Measurements from ENCODE around the gene B3GAT1.

Gene B3GAT1

DNA sequence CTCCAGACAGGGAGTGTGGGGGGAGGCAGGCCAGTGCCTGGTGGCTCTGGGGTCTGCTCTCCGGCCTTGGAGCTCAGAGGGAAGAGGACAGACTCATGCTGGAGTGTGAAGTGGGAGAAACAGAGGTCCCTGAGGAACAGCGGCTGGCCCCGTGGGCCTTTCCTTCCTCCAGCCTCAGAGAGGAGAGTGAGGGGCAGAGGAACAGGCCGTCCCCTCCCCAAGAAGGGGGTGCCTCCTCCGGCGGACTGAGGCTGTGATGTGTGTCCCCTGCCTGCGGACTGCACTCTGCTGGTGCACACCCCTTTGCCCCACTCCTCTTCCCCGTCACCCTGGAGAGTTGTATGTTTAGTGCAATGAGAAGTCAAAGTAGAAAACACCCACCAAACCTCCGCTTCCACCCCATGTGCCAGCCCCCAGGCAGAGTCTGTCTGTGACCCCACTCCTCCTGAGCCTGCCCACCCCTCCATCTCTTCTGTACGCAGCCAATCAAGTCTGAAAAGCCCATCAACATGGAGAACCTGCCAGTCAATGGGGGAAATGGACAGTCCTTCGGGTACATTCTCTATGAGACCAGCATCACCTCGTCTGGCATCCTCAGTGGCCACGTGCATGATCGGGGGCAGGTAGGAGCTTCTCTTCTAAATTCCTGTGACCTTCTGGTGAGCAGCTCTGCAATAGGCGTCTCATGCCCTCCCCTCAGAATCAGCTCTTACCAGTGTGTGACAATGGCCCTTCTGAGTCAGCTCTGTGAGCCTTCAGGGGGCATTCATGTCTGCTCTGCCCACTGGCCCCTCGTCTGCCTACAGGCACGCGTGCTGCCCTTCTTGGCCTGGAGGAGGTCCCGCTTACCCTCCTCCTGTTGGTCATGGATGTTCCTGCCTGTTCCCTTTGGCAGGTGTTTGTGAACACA, 41.3 kb downstream of the B3GAT1 start:
- DNase-seq = no peak

GRCh38 chr11:134369656-134370525, 42.2 kb downstream of the B3GAT1 start:
- no peak for DNase-seq

GRCh38 chr11:134367781-134368180, 44.3 kb downstream of the B3GAT1 start:
- peak in 1 of 2 experiments; percentile 15 for DNase-seq

DNA sequence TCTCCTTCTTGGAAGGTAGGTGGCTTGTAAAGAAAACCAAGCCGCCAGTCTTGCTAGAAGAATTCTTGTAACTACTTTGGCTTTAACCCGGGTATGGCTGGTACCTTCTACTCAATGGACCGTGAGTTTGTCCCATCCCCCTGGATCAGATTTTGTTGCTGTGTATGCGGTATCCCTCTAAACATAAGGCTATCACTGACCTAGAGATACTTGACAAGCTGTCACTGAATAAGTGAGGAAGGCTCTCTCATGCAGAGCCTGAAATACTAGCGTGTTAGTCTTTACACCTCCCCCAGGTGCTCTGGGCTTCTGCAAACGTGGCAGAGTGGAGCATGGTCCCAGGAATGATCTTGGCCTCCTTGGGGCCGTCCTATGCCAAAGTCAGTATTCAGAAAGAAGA, 45.8 kb downstream of the B3GAT1 start:
- DNase-seq = no peak

DNA sequence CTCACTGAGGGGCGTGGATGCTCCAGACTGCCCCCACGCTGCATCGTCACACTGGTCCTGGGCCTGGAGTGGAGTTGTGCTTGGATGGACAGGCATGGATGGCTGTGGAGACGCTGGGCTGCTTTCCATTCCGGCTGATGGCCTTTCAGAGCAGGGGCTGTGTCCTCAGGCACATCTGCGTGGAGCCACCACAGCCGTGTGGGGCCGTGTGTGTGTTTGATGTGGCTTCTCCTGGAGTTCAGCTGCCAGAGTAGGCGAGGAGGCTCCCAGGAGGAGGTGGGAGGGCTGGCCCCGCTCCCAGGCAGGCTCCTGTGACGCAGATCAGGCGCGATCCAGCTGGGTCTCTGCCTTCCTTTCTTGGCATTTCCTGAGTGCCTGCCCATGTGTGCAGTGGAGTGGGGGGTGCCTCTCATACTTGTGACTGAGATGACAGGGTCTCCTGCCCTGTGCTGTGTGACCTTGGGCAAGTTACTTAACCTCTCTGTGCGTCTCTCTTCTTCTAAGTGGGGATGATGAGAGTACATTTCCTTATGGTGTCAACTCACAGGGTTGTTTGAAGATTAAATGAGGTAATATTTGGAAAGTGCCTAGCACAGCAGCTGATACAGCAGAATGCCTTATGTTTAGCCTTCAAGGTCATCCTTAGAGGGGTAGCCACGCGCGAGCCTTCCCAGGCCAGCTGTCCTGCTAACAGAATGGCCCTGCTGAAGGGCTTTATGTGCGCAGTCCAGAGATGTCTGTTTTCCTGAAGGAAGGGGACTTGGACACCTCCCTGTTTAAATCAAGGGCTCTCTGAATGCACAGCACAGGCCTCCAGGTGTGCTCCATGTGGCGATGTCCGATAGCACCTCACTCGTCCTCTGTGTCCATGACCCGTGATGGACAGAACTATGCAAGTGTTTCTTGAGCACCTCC, 46.8 kb downstream of the B3GAT1 start:
- DNase-seq = no peak

GRCh38 chr11:134364261-134364660, 47.8 kb downstream of the B3GAT1 start:
- no peak for DNase-seq

- no peak for DNase-seq
Measured at GRCh38 chr11:134363592-134363991, 48.5 kb downstream of the B3GAT1 start.

DNA sequence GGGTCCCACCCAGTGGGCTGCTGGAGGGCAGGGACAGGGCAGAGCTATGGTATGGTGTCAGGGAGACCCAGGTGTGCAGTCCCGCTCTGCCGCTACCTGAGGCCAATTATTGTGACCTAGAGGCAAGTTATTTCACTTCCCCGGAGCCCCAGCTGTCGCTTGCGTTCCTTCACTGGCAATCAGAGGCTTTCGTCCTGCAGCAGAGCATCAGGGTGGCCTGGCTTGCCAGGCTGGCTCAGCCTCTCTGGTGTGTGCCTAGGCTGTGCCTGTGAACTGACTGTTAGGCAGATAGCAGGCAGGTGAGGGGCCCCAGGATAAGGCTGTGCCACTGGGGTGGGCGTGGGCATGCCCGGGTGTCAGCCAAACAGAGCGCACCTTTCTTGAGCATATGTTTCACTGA, 48.9 kb downstream of the B3GAT1 start:
- no peak for DNase-seq

GRCh38 chr11:134362192-134362901, 49.7 kb downstream of the B3GAT1 start:
- DNase-seq = no peak

- DNase-seq = no peak
Measured at GRCh38 chr11:134361661-134362060, 50.4 kb downstream of the B3GAT1 start.

DNA sequence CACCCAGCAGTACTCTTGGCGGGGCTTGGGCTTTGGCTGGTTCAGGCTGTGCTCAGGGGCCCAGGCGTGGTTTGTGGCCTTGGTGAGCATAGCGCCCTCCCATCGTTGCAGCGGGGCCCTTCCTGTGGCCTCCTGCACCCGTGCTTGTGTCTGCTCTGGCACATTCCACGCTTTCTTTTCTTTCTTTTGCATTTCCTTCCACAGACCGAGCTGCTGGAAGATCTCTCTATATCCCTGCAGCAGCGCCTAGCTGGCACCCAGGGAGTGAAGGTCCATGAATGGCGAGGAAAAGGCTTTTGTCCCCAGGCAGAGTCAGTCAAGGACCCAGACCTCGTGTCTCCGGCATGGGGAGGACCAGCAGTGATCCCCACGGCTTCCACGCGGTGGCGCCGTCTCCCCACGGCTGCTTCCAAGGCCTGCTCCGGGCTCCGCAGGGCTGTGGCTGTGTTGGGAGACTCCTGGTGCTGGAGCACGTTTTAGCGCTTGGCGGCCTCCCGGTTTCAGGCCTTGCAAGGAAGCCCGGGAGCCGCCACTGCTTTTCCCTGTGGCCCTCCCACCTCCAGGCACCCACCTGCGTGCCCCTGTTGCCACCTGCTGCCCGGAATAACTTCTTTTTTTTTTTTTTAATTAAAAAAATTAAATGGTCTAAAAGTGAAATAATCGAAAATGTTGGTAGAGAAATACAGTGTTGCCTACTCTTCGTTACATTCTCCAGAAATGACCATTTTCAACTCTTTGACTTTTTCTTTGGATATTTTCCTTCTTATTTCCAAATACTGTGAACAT, 51.8 kb downstream of the B3GAT1 start:
- DNase-seq = peak; percentile 69 to 80

DNA sequence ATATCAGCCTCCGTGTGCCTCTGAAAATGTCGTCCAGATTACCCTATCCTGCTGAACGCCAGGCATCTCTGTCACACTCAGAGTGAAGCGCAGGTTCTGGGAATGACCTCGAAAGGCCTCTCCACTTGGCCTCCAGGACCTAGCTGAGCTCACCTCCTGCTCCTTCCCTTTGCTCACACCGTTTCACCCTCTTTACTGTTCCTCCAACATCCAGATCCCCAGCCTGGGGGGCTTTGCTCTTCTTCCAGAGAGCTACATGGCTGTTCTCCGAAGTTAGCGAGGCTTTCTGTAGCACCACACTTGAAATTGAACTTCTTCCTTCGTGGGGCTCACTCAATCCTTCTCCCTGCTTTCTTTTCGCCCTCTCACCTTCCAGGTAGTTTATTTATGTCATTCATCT, 52.4 kb downstream of the B3GAT1 start:
- no peak for DNase-seq

GRCh38 chr11:134358856-134359490, 53.1 kb downstream of the B3GAT1 start:
- no peak for DNase-seq

DNA sequence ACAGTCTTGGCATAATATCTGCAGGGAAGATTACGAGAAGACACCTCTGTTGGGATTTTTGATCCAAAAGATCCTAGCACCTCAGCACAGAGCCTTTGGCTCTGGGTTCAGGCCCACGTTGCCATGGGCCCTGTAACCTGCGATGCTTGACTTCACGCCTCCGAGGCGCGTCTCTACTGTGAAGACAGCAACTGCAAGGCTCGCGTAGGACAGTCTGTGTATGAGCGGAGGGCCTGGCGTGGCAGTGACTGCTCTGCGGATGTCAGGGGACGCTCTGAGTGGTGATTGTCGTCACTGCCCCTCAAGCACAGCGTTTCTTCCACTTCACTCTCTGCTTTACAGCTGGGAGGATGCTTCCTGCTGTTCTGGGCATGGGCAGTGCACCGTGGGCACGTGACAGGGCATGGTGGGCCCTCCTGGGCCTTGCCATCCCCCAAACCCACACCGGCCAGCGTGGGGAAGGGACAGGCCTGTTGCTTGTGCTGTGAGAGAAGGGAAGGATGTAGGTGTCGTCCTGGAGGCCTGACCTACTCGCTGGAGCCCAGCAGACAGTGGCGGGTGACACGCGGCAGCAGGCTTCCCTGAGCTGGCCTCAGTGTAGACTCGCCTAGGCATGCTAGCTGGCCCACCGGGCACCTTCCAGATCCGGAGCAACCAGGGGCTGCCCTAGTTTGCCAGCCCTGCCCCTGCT, 53.7 kb downstream of the B3GAT1 start:
- no peak for DNase-seq

GRCh38 chr11:134357545-134357839, 54.5 kb downstream of the B3GAT1 start:
- no peak for DNase-seq

DNA sequence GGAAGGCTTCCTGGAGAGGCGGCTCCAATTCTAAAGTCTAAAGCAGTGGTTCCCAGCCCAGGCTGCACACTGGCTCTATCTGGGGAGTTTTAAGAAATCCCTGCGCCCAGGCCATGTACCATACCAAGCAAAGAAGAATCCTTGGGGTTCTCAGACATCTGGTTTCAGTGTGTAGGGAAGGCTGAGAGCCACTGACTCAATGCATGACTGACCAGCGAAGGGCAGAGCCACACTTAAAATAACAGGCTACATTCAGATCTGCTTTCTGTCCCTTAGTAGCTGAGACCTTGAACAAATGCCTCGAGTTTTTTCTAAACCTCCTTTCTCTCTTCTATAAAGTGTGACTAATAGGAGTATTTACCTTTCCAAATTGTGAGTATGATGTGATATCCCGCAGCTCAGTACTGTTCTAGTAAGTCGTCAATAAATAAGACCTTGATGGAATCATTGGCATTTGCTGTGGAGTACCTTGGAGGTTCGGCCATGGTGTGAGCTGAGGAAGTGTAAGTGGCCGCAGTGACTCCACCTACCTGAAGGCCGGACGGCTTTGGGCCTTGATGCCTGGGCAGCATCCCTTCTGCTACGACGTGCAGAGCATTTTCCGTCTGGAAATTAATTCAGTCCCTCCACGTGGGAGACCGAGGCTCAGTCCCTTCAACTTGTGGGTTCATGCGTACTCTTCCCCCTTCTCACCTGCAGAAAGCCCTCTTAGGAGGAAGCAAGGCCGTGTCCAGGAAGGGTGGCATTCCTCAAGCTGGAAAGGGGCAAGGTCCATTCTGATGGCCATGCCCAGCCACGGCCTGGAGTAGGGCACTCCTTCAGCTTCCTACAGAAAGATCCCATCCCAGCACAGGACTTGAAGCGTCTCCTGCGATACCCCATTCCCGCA, 55.1 kb downstream of the B3GAT1 start:
- DNase-seq = no peak

DNA sequence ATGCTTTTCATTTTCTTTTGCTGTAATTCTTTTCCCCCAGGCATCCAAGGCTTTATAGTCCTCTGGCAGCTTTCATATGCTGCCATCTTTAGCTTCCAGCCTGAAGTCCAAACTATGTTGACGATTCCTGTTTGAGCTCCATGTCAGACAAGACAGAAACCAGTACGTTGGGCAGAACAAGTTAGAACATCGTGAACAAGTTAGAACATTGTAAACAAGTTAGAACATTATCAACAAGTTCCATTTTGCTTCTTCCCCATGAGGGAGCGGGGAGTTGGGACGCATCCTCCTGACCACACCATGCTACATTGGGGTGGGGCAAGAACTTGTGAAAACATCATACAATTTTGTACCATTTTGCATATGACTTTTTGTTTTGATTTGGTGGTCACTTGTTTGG, 56.4 kb downstream of the B3GAT1 start:
- DNase-seq = no peak

DNA sequence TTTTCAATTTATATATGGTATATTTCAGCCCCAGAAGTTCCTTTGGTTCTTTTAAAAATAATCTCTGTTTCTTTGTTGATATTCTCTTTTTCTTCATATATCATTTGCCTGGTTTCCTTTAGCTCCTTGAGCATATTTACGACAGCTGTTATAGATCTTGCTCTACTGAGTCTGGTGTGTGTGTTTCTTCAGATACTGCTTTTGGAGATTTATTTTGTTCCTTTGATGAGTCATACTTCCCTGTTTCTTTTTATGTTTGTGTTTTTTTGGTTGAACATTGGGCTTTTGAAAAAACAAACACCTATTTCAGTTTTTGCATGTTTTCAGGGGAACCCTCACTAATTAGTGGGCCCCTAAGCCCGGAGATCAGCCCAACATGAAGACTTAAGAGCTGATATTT, 56.9 kb downstream of the B3GAT1 start:
- DNase-seq = no peak

GRCh38 chr11:134352111-134352510, 59.9 kb downstream of the B3GAT1 start:
- DNase-seq = no peak
